H9 (cell line): ENCODE results near the gene LRRN4. TPM values are rescaled to one million over a fixed set of nuclear protein-coding genes. Genes with fewer than 3 reads are reported as not detected.

ENCODE experiments used
- DNase-seq: peaks from one replicate; pipeline ENCODE4 v3.0.0-alpha.2; 2017
- H2AFZ ChIP-seq: one replicate; pipeline ENCODE4 v1.6.1; 2013; ENCODE audit warnings: mild to moderate bottlenecking, low read length, control low read depth, moderate library complexity
- H2AK5ac ChIP-seq: 2 replicates; pipeline ENCODE4 v1.6.1; 2013; ENCODE audit warnings: low read length, control low read depth, mixed read lengths; ENCODE audit not compliant: insufficient read length
- H2BK120ac ChIP-seq: one replicate; pipeline ENCODE4 v1.6.1; 2013; ENCODE audit warnings: low read depth, mild to moderate bottlenecking, low read length, control low read depth, inconsistent platforms; ENCODE audit not compliant: poor library complexity, severe bottlenecking
- H2BK12ac ChIP-seq: 2 replicates; pipeline ENCODE4 v1.6.1; 2013; ENCODE audit warnings: low read length, control low read depth, mixed read lengths, low read depth; ENCODE audit not compliant: insufficient read length
- H2BK15ac ChIP-seq: 2 replicates; pipeline ENCODE4 v1.6.1; 2013; ENCODE audit warnings: low read depth, low read length, control low read depth
- H2BK20ac ChIP-seq: one replicate; pipeline ENCODE4 v1.6.1; 2013; ENCODE audit warnings: low read depth, mild to moderate bottlenecking, low read length, control low read depth, inconsistent platforms; ENCODE audit not compliant: poor library complexity, severe bottlenecking
- H2BK5ac ChIP-seq: 2 replicates; pipeline ENCODE4 v1.6.1; 2013; ENCODE audit warnings: low read length, control low read depth, mixed read lengths; ENCODE audit not compliant: insufficient read length
- H3K14ac ChIP-seq: 2 replicates; pipeline ENCODE4 v1.6.1; 2013; ENCODE audit warnings: low read length, control low read depth; ENCODE audit not compliant: insufficient read depth
- H3K18ac ChIP-seq: 2 replicates; pipeline ENCODE4 v1.6.1; 2013; ENCODE audit warnings: low read depth, mild to moderate bottlenecking, mixed read lengths, low read length, control low read depth; ENCODE audit not compliant: insufficient read length
- H3K23ac ChIP-seq: 2 replicates; pipeline ENCODE4 v1.6.1; 2013; ENCODE audit warnings: low read length, control low read depth, mixed read lengths, low read depth; ENCODE audit not compliant: insufficient read length
- H3K23me2 ChIP-seq: 2 replicates; pipeline ENCODE4 v1.6.1; 2013; ENCODE audit warnings: low read depth, mild to moderate bottlenecking, mixed read lengths, low read length, control low read depth; ENCODE audit not compliant: insufficient read length, poor library complexity, severe bottlenecking
- H3K27ac ChIP-seq: 2 replicates; pipeline ENCODE4 v1.5.1; 2013; ENCODE audit warnings: low read length, control low read depth, mixed read lengths, low read depth; ENCODE audit not compliant: insufficient read length
- H3K27me3 ChIP-seq: 2 replicates; pipeline ENCODE4 v1.6.1; 2013; ENCODE audit warnings: low read length, control low read depth, inconsistent platforms; ENCODE audit not compliant: insufficient read depth
- H3K4ac ChIP-seq: 2 replicates; pipeline ENCODE4 v1.6.1; 2013; ENCODE audit warnings: low read depth, mild to moderate bottlenecking, control low read depth, inconsistent platforms, low read length, moderate library complexity
- H3K4me1 ChIP-seq: 2 replicates; pipeline ENCODE4 v1.6.1; 2013; ENCODE audit warnings: low read length, control low read depth, inconsistent platforms; ENCODE audit not compliant: insufficient read depth
- H3K4me2 ChIP-seq: 2 replicates; pipeline ENCODE4 v1.6.1; 2013; ENCODE audit warnings: low read length, control low read depth, mixed read lengths; ENCODE audit not compliant: insufficient read length, insufficient read depth
- H3K56ac ChIP-seq: 2 replicates; pipeline ENCODE4 v1.6.1; 2013; ENCODE audit warnings: low read depth, mild to moderate bottlenecking, mixed read lengths, low read length, control low read depth; ENCODE audit not compliant: insufficient read length
- H3K79me1 ChIP-seq: 2 replicates; pipeline ENCODE4 v1.6.1; 2013; ENCODE audit warnings: low read depth, mild to moderate bottlenecking, moderate library complexity, low read length, control low read depth, inconsistent platforms; ENCODE audit not compliant: insufficient read depth, poor library complexity, severe bottlenecking
- H3K79me2 ChIP-seq: 2 replicates; pipeline ENCODE4 v1.6.1; 2013; ENCODE audit warnings: low read length, control low read depth, inconsistent platforms; ENCODE audit not compliant: insufficient read depth
- H3K9ac ChIP-seq: 2 replicates; pipeline ENCODE4 v1.6.1; 2013; ENCODE audit warnings: low read length, control low read depth, mixed read lengths; ENCODE audit not compliant: insufficient read length; ENCODE audit errors: extremely low read depth
- H3K9me3 ChIP-seq: one replicate; pipeline ENCODE4 v1.6.1; 2013; ENCODE audit warnings: low read depth, low read length, inconsistent platforms; ENCODE audit not compliant: control insufficient read depth
- H3T11ph ChIP-seq: one replicate; pipeline ENCODE4 v1.6.1; 2013; ENCODE audit warnings: mild to moderate bottlenecking, low read length, control low read depth, inconsistent platforms
- H4K20me1 ChIP-seq: one replicate; pipeline ENCODE4 v1.6.1; 2013; ENCODE audit not compliant: control insufficient read depth, insufficient read length, insufficient read depth
- H4K5ac ChIP-seq: 2 replicates; pipeline ENCODE4 v1.6.1; 2013; ENCODE audit warnings: low read depth, mild to moderate bottlenecking, mixed read lengths, low read length, control low read depth; ENCODE audit not compliant: insufficient read length
- H4K8ac ChIP-seq: replicated peaks from 2 replicates; pipeline ENCODE4 v1.6.1; 2013; ENCODE audit warnings: low read length, control low read depth, mixed read lengths, low read depth; ENCODE audit not compliant: insufficient read length
- H4K91ac ChIP-seq: 2 replicates; pipeline ENCODE4 v1.6.1; 2013; ENCODE audit warnings: low read depth, mild to moderate bottlenecking, moderate library complexity, mixed read lengths, low read length, control low read depth; ENCODE audit not compliant: insufficient read length
- H3K27ac Mint-ChIP-seq, 3 experiments: 2 replicates in 2 of 3; 3 replicates in 1 of 3; pipeline ENCODE4 v1.8.0; 2020 to 2021; ENCODE audit warnings: mixed read lengths in 3 of 3, mild to moderate bottlenecking in 1 of 3, moderate library complexity in 1 of 3
- H3K27me3 Mint-ChIP-seq: 2 replicates; pipeline ENCODE4 v1.8.0; 2021; ENCODE audit warnings: low read depth, mild to moderate bottlenecking, moderate library complexity, mixed read lengths
- H3K36me3 Mint-ChIP-seq, 3 experiments: 2 replicates in 2 of 3; 3 replicates in 1 of 3; pipeline ENCODE4 v1.8.0; 2020 to 2021; ENCODE audit warnings: low read depth in 3 of 3, mixed read lengths in 3 of 3; ENCODE audit not compliant: insufficient read depth in 1 of 3
- H3K4me1 Mint-ChIP-seq, 2 experiments: 2 replicates each; pipeline ENCODE4 v1.8.0; 2020; ENCODE audit warnings: mixed read lengths in 2 of 2
- H3K4me3 Mint-ChIP-seq, 2 experiments: 2 replicates in 1 of 2; 3 replicates in 1 of 2; pipeline ENCODE4 v1.8.0; 2020 to 2021; ENCODE audit warnings: mild to moderate bottlenecking in 2 of 2, mixed read lengths in 2 of 2, moderate library complexity in 1 of 2
- H3K9me3 Mint-ChIP-seq, 2 experiments: 2 replicates in 1 of 2; 3 replicates in 1 of 2; pipeline ENCODE4 v1.8.0; 2020; ENCODE audit warnings: mild to moderate bottlenecking in 2 of 2, mixed read lengths in 2 of 2, moderate library complexity in 1 of 2
- CTCF ChIP-seq: fragments of 200-600 bp; sonication (generic); conservative IDR thresholded peaks from 3 replicates; pipeline ENCODE4 v1.8.0; 2021; ENCODE audit warnings: antibody characterized with exemption, mild to moderate bottlenecking
- WGBS: extraction: QIAGEN DNeasy Blood & Tissue Kit; methylation state at CpG from one replicate; pipeline ENCODE4 v1.1.7; 2013; ENCODE audit warnings: missing lambda C conversion rate, low lambda C conversion rate, mixed read lengths; ENCODE audit not compliant: insufficient read length; ENCODE audit errors: extremely low coverage; 5-methylcytosine and 5-hydroxymethylcytosine counted together
- total RNA-seq: library from RNA; stranded (reverse); gene quantifications from 2 replicates; pipeline ENCODE4 v1.2.1, GENCODE V29; 2021

LRRN4 gene
- total RNA-seq, 1 experiment from 2014 or later, result 0.22 TPM

GRCh38 chr20:6094063-6094462 is 40.2 kb upstream of the LRRN4 start:
- Histone ChIP-seq H3K79me2 (no peaks in the 10 kb centered on the region), H3K79me1 (no peaks in the 10 kb centered on the region), H4K5ac (no peak overlapping the region), H2BK120ac (no peak overlapping the region), H3K27ac (no peak overlapping the region), H2AFZ (no peak overlapping the region), H3K4me2 (no peak overlapping the region), H2AK5ac (no peak overlapping the region), H4K20me1 (no peaks in the 10 kb centered on the region), H2BK15ac (no peak overlapping the region), H3K56ac (no peak overlapping the region), H3K23ac (no peak overlapping the region), H3K23me2 (no peaks in the 10 kb centered on the region), H2BK12ac (no peak overlapping the region), H3K14ac (no peak overlapping the region), H3K4ac (no peak overlapping the region), H3T11ph (no peak overlapping the region), H2BK5ac (no peak overlapping the region), H3K9ac (no peak overlapping the region), H3K18ac (no peak overlapping the region), H3K9me3 (no peaks in the 10 kb centered on the region), H3K27me3 (no peaks in the 10 kb centered on the region), H4K91ac (no peak overlapping the region), H3K4me1 (no peaks in the 10 kb centered on the region), H2BK20ac (no peak overlapping the region), H4K8ac (no peak overlapping the region)
- Mint-ChIP-seq H3K9me3 (no peaks in the 10 kb centered on the region), H3K27me3 (no peaks in the 10 kb centered on the region), H3K4me3 (no peak overlapping the region), H3K36me3 (peaks cover 2 to 3% (median 2%) of the 10 kb centered on the region in 3 experiments; a peak in 5 of 7 replicates), H3K4me1 (peaks cover 3 to 4% of the 10 kb centered on the region in 2 experiments; a peak in 1 of 4 replicates), H3K27ac (no peak overlapping the region)
- no peak for DNase-seq
- no CpG with 5 or more reads among the region's 3 CpGs for WGBS
- no peak for TF ChIP-seq CTCF
